AG04449 (cell line): ENCODE measurements around the gene DSTYK.

Experiments
- CTCF ChIA-PET: fragments of 350-600 bp; formaldehyde crosslinking; extraction: SDS; loops from one replicate; lab custom pipeline; 2021; ENCODE audit warnings: antibody characterized with exemption; lab: Yijun Ruan, JAX
- POLR2A ChIA-PET: fragments of 400-600, 350-600 bp; formaldehyde crosslinking; extraction: SDS; loops from one replicate; lab custom pipeline; 2020; ENCODE audit warnings: antibody characterized with exemption, inconsistent platforms; lab: Yijun Ruan, JAX
- DNase-seq: peaks from one replicate; pipeline ENCODE4 v3.0.0-alpha.2; 2010; ENCODE audit warnings: low read depth, low spot score
- H3K4me3 ChIP-seq: 2 replicates; pipeline ENCODE4 v1.5.1; 2011; ENCODE audit warnings: low read depth, mild to moderate bottlenecking, control low read depth, low read length
- TF ChIP-seq, protein P1 (sequence below): IDR thresholded peaks from one replicate; pipeline ENCODE4 v1.5.1; 2011; ENCODE audit warnings: mild to moderate bottlenecking, moderate library complexity, low read length, control low read depth, inconsistent platforms; ENCODE audit not compliant: insufficient read depth; ENCODE audit errors: missing control alignments

The DSTYK gene

GRCh38 chr1:205122489-205122882 lies 89.0 kb downstream of the DSTYK start:
- DNase-seq, result no peak
- peak overlapping the region; percentile 99 for H3K4me3 ChIP-seq
- ChIA-PET CTCF (interaction anchor here (0.8 to 16.9 kb wide), 13 partner anchors 10 to 134 kb away, joined by 3 to 239 read pairs (median 5); no protein-coding TSS in a partner anchor), POLR2A (interaction anchor here (0.6 to 1.1 kb wide), 3 partner anchors 12 to 134 kb away, joined by 3 to 4 read pairs (median 4); no protein-coding TSS in a partner anchor)
- TF ChIP-seq, protein P1, sequence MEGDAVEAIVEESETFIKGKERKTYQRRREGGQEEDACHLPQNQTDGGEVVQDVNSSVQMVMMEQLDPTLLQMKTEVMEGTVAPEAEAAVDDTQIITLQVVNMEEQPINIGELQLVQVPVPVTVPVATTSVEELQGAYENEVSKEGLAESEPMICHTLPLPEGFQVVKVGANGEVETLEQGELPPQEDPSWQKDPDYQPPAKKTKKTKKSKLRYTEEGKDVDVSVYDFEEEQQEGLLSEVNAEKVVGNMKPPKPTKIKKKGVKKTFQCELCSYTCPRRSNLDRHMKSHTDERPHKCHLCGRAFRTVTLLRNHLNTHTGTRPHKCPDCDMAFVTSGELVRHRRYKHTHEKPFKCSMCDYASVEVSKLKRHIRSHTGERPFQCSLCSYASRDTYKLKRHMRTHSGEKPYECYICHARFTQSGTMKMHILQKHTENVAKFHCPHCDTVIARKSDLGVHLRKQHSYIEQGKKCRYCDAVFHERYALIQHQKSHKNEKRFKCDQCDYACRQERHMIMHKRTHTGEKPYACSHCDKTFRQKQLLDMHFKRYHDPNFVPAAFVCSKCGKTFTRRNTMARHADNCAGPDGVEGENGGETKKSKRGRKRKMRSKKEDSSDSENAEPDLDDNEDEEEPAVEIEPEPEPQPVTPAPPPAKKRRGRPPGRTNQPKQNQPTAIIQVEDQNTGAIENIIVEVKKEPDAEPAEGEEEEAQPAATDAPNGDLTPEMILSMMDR, result no peak

GRCh38 chr1:205121660-205122488 lies 89.6 kb downstream of the DSTYK start, which contains the start of gene RBBP5:
RBBP5 (minus strand) TSS chr1:205121978; CDS start chr1:205121873, 105 bp downstream.
- H3K4me3 ChIP-seq, result peak within 1 kb of the TSS; percentile 99
- ChIA-PET POLR2A (interaction anchor here (0.7 to 1.3 kb wide), 14 partner anchors 10 to 134 kb away, joined by 3 to 6 read pairs (median 4); no protein-coding TSS in a partner anchor), CTCF (interaction anchor here (0.7 to 16.9 kb wide), 25 partner anchors 9 to 146 kb away, joined by 3 to 239 read pairs (median 5); partner anchors contain the start of gene TMCC2)
- DNase-seq, result peak; percentile 94
- TF ChIP-seq, protein P1, result peak; percentile 88

DNA sequence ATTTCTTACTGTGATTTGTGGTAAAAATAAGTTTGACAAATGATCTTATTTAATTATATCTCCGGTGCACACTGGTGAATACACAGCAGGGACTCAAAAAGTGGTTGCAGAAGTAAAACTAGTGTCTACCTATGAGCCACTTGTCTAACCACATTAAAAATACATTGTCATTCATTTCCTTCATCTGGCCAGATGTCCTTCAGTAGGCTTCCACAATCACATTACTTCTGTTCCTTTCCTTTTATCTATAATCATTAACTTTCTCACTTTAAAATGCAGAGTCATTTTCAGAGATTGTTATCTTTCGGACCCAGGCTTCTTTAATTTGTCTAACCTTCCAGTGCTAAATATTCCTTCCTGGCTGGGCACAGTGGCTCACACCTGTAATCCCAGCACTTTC lies 92.8 kb downstream of the DSTYK start:
- ChIA-PET CTCF (interaction anchor here (3.5 to 16.9 kb wide), 3 partner anchors 10 to 137 kb away, joined by 22 to 239 read pairs (median 88); no protein-coding TSS in a partner anchor), POLR2A (no interaction called here)
- TF ChIP-seq, protein P1, result no peak

GRCh38 chr1:205111354-205111753 lies 100.1 kb downstream of the DSTYK start:
- no peak overlapping the region for H3K4me3 ChIP-seq
- POLR2A ChIA-PET, result interaction anchor here (0.7 kb wide), 1 partner anchor 10 kb away, joined by 3 read pairs; the partner anchor contains the start of gene RBBP5
- CTCF ChIA-PET, result interaction anchor here (0.6 to 4.1 kb wide), 3 partner anchors 14 to 50 kb away, joined by 3 to 20 read pairs (median 3); no protein-coding TSS in a partner anchor
- DNase-seq, result no peak
- TF ChIP-seq, protein P1, result no peak

More for the DNA sequence above, 92.8 kb downstream of the DSTYK start:
- no peak overlapping the region for H3K4me3 ChIP-seq
- no peak for DNase-seq

- ChIA-PET CTCF (interaction anchor here (0.7 to 4.1 kb wide), 10 partner anchors 11 to 163 kb away, joined by 3 to 22 read pairs (median 6); partner anchors contain the start of gene RBBP5), POLR2A (interaction anchor here (0.5 to 0.8 kb wide), 2 partner anchors 12 to 23 kb away, joined by 3 to 4 read pairs; partner anchors contain the start of gene RBBP5)
- no peak overlapping the region for H3K4me3 ChIP-seq
- TF ChIP-seq, protein P1, result no peak
- DNase-seq, result no peak
Observed at GRCh38 chr1:205109711-205110110, 101.8 kb downstream of the DSTYK start.

DNA sequence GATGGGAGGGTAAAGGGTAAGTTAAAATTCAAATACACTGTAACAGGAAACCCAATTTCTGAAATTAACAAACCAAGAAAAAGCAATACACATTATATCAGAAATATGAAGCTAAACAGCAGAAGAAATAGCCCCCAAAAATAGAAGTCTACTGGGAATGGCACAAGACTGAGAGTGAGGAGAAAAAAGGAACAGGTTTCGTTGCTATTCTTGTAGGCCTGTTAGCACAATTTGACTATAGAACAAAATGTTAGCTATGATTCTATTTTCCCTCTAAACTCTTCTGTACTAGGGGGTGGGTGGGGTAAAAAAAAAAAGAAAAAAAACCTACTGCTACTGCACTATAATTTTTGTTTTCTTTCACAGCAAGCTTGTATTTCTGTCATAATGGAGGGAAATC lies 102.2 kb downstream of the DSTYK start:
- POLR2A ChIA-PET, result interaction anchor here (0.5 to 0.6 kb wide), 2 partner anchors 22 to 154 kb away, joined by 3 read pairs; no protein-coding TSS in a partner anchor
- DNase-seq, result no peak
- H3K4me3 ChIP-seq, result no peak overlapping the region
- CTCF ChIA-PET, result interaction anchor here (0.7 to 4.1 kb wide), 9 partner anchors 11 to 164 kb away, joined by 3 to 22 read pairs (median 7); partner anchors contain the start of gene RBBP5
- TF ChIP-seq, protein P1, result no peak
